Epithelial cell of proximal tubule (primary cell): ENCODE measurements around the gene TMEM208. TPM values are rescaled to one million over a fixed set of nuclear protein-coding genes. Genes with fewer than 3 reads are reported as not detected.

Experiments
- DNase-seq: peaks from one replicate; pipeline ENCODE4 v3.0.0-alpha.2; 2011; ENCODE audit warnings: low read depth
- H3K4me3 ChIP-seq: 2 replicates; pipeline ENCODE4 v1.5.1; 2011; ENCODE audit warnings: low read depth, mild to moderate bottlenecking, low read length
- total RNA-seq: library from RNA; depleted of rRNA; stranded (reverse); fragments of >200 nt; gene quantifications from 2 replicates; pipeline ENCODE4 v1.2.3, GENCODE V29; 2015
- TF ChIP-seq, protein P1 (sequence below): conservative IDR thresholded peaks from 2 replicates; pipeline ENCODE4 v1.5.1; 2012; ENCODE audit warnings: low read depth, mild to moderate bottlenecking, low read length

TMEM208 gene
- total RNA-seq, 1 donor from 2014 or later: 54.8 TPM

DNA sequence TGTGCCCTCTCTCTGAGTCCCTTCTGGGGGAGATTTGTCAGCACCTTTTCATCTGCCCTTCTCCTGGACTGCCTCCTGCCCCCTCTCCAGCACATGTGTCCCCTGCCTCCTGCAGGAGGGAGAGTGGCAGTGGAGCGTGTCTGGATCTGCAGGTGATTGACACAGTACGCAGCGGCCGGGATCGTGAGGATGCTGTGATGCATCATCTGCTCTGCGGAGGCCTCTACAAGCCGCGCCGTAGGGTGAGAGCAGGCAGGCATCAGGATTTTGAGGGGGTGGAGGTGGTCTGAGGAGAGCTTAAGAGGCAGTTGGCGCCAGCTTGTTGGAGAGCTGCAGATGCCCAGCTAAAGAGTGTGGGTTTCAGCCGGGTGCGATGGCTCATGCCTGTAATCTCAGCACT is 32.8 kb downstream of the TMEM208 start:
- DNase-seq: no peak
- H3K4me3 ChIP-seq: no peak overlapping the region
- TF ChIP-seq, protein P1, sequence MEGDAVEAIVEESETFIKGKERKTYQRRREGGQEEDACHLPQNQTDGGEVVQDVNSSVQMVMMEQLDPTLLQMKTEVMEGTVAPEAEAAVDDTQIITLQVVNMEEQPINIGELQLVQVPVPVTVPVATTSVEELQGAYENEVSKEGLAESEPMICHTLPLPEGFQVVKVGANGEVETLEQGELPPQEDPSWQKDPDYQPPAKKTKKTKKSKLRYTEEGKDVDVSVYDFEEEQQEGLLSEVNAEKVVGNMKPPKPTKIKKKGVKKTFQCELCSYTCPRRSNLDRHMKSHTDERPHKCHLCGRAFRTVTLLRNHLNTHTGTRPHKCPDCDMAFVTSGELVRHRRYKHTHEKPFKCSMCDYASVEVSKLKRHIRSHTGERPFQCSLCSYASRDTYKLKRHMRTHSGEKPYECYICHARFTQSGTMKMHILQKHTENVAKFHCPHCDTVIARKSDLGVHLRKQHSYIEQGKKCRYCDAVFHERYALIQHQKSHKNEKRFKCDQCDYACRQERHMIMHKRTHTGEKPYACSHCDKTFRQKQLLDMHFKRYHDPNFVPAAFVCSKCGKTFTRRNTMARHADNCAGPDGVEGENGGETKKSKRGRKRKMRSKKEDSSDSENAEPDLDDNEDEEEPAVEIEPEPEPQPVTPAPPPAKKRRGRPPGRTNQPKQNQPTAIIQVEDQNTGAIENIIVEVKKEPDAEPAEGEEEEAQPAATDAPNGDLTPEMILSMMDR: no peak

DNA sequence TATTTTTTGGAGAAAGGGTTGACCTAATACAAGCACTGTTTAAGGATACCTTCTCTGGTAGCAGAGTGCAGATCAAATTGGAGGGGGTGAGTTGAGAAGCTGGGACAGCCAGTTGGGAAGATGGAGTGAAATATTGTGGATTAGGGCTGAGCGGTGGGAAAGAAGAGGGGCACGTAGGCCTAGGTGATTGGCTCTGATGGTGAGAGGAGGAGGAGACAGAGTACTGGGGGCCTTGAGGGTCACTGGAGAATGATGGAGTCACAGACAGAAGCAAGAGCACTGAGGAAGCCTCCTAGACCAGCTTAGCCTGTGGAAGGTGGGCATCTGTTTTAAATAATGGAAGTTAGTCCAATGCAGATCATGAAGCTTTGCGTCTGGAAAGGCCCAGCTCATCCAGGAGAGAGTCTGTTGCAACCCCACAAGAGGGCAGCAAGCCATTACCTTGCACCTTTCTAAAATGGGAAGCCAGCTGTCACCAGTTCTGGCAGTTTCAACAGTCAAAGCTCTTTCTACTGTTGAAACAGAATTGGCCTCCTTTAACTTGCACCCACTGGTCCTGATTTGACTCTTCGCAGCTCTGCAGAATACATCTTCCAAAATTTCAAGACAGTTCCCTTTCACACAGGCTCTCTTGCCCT is 33.6 kb downstream of the TMEM208 start:
- no peak overlapping the region for H3K4me3 ChIP-seq
- no peak for DNase-seq
- TF ChIP-seq, protein P1: peak; percentile 88

DNA sequence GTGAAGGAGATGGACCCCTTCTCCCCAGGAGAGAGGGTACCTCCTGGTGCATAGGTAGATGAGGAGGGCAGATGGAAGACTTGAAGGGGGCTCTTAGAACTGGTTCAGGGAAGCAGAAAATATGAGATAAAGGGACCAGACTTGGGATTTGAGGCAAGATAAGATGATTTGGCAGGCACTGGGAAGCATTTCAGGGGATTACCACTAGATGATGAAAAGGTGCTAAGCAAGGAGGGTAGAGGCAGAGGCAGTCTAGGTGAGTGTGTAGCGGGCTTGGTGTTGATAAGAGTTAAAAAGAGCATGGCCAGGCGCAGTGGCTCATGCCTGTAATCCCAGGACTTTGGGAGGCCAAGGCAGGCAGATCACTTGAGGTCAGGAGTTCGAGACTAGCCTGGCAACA is 36.3 kb downstream of the TMEM208 start:
- no peak for DNase-seq
- no peak overlapping the region for H3K4me3 ChIP-seq
- TF ChIP-seq, protein P1: no peak

DNA sequence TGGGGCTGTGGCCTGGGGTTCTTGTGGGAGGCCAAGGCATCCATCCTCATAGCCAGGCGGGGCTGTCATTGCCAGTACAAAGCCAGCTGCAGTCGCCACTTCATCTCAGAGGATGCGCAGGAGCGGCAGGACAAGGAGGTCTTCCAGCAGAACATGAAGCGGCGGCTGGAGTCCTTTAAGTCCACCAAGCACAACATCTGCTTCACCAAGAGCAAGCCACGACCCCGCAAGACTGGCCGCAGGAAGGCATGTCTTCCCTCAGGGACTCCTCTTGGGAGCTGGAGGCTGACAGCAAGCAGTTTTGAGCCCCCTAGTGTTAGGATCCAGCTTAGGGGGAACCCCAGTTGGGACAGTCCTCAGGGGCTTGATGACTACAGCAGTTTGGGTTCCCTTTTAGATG is 37.3 kb downstream of the TMEM208 start:
- TF ChIP-seq, protein P1: no peak
- no peak overlapping the region for H3K4me3 ChIP-seq
- DNase-seq: no peak

DNA sequence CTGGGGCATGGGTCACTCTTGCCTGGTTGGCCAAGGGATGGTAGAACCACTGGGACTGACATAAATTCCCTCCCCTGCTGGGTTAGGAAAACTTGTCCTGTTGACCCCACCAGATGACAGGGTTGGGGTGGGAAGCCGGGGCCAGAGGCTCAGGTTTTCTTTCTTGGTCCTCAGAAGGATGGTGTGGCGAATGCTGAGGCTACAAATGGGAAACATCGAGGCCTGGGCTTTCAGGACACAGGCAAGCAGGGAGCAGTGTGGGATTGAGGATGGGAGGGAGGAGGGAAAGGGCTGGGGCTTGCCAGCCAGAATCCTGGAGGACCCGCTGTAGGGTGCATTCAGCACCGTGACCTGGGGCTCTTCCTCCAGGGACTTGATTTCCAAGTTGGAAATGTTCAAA is 37.9 kb downstream of the TMEM208 start:
- TF ChIP-seq, protein P1: no peak
- no peak for DNase-seq
- H3K4me3 ChIP-seq: no peak overlapping the region

DNA sequence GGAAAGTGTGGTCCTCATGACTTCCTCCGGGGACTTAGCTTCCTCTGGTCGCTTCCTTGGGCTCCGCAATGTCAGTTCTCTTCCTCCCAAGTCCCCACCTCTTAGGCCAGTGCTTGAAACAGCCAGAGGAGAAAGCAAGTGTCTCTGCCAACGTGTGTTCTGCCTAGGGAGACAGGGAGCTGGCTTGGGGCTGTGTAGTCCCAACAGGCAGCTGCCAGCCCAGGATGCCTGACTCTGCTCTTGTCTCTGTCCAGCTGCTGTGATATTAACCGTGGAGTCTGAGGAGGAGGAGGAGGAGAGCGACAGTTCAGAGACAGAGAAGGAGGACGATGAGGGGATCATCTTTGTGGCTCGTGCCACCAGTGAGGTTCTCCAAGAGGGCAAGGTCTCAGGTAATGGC is 38.9 kb downstream of the TMEM208 start:
- TF ChIP-seq, protein P1: no peak
- H3K4me3 ChIP-seq: no peak overlapping the region
- no peak for DNase-seq

DNA sequence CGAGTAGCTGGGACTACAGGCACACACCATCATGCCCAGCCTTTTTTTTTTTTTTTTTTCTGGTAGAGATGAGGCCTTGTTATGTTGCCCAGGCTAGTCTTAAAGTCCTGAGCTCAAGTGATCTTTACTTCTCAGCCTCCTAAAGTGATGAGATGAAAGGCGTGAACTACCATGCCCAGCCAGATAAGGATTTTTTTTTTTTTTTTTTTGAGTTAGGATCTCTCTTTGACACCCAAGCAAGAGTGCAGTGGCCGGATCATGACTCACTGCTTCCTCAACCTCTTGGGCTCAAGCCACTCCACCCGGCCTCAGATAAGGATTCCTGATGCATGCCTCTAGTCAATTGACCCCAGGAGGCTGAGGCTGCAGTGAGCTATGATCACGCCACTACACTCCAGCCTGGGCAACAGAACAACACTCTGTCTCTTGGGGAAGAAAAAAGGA is 41.2 kb downstream of the TMEM208 start:
- no peak for DNase-seq
- TF ChIP-seq, protein P1: no peak

More for the DNA sequence above, 41.2 kb downstream of the TMEM208 start:
- H3K4me3 ChIP-seq: no peak overlapping the region
